Measurements from ENCODE around the gene TSSC4. TPM values are rescaled to one million over a fixed set of nuclear protein-coding genes. Genes with fewer than 3 reads are reported as not detected.

The TSSC4 gene
- total RNA-seq, 1 experiment from 2014 or later: 26.7 TPM

DNA sequence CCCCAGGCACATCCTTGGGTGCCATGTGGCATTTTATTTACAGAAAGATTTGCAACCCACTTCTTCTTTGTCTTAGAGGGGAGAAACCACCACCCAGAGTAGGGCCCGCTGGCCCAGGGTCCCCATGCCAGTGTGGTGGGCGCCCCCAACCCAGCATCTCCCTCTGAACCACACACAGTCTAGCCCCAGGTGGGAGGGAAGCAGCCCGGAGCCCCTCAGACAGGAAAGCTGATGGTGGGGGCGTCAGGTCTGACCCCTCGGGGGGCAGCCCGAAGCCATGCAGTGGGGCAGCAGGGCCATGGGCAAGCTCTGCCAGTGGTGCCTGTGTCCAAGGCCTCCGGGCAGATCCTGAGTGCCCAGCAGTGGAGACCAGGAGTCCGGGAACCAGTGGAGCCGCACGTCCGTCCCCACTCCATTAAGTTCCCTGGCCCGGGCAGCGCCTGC is 32.1 kb downstream of the TSSC4 start:
- H3K4me1 ChIP-seq: no peaks in the 10 kb centered on the region
- no peaks in the 10 kb centered on the region for H3K36me3 ChIP-seq
- no peaks in the 10 kb centered on the region for H3K9me3 ChIP-seq (replicated peaks)
- H3K27me3 ChIP-seq: no peaks in the 10 kb centered on the region
- no peak overlapping the region for H3K4me3 ChIP-seq
- H3K27ac ChIP-seq: no peak overlapping the region
- DNase-seq: no peak

GRCh38 chr11:2433106-2433925 is 32.8 kb downstream of the TSSC4 start:
- H3K27ac ChIP-seq: no peak overlapping the region
- H3K36me3 ChIP-seq: no peaks in the 10 kb centered on the region
- H3K4me1 ChIP-seq: no peaks in the 10 kb centered on the region
- DNase-seq: no peak
- H3K9me3 ChIP-seq (replicated peaks): no peaks in the 10 kb centered on the region
- H3K27me3 ChIP-seq: no peaks in the 10 kb centered on the region
- H3K4me3 ChIP-seq: no peak overlapping the region

GRCh38 chr11:2434008-2434407 is 33.5 kb downstream of the TSSC4 start:
- H3K27ac ChIP-seq: no peak overlapping the region
- H3K9me3 ChIP-seq (replicated peaks): no peaks in the 10 kb centered on the region
- no peaks in the 10 kb centered on the region for H3K27me3 ChIP-seq
- no peak for DNase-seq
- H3K4me1 ChIP-seq: no peaks in the 10 kb centered on the region
- no peaks in the 10 kb centered on the region for H3K36me3 ChIP-seq
- no peak overlapping the region for H3K4me3 ChIP-seq

DNA sequence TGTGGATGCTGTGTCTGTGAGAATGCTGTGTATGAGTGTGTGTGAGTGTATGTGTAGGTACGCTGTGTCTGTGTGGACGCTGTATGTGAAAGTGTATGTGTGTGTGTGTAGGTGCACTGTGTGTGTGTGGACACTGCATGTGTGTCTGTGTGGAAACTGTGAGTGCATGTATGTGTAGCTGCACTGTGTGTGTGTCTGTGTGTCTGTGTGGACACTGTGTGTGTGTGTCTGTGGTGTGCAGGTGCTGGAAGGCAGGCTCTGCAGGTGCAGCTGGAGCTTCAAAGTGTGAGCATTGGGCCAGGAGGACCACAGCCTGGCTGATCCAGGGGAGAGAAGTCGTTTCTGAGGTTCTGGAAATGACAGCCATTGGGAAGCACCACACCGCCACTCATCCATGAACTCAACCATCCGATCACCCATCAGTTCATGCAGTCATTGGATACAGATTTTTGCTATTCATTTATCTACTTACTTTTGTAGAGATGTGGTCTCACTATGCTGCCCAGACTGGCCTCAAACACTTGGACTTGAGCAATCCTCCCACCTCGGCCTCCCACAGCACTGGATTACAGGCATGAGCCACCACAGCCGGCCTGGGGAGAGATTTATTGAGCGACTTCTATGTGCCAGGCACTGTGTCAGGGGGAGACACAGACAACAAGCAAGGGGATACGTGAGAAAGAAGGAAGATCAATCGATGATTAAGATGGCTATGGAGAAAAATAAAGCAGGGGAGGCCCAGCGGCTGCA is 34.1 kb downstream of the TSSC4 start:
- Histone ChIP-seq H3K27me3 (no peaks in the 10 kb centered on the region), H3K27ac (no peak overlapping the region), H3K9me3 (replicated peaks) (0 out of 2 replicates have a peak, but pooled peaks cover 2% of the 10 kb centered on the region), H3K4me1 (no peaks in the 10 kb centered on the region), H3K36me3 (no peaks in the 10 kb centered on the region), H3K4me3 (no peak overlapping the region)
- DNase-seq: no peak

DNA sequence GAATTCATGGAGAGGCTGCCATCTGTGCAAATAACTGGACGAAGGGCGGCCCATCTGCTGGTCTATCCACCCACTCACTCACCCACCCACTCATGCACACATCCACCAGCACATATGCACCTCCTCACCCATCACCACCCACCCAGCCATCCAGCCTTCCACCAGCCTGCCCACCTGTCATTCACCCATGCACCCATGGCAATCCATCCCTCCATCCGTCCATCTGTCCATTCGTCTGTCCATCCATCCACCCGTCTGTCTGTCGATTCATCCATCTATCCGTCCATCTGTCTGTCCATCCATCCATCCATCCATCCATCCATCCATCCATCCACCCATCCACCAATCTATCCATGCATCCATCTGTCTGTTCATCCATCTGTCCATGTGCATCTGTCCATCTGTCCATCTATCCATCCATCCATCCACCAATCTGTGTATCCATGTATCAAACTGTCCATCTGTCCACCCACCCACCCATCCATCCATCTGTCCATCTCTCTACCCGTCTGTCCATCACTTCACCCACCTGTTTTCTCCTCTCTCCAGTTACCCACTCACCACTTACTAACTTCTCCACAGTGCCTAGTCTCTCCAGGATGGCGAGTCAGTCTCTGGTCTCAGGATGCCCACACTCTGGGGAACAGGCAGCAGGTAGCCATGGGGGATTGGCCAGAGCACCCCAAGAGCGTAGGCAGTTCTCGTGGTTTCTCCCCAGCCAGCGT is 34.9 kb downstream of the TSSC4 start:
- no peak overlapping the region for H3K4me3 ChIP-seq
- 0 out of 2 replicates have a peak, but pooled peaks cover 5% of the 10 kb centered on the region for H3K9me3 ChIP-seq (replicated peaks)
- H3K27ac ChIP-seq: no peak overlapping the region
- no peaks in the 10 kb centered on the region for H3K27me3 ChIP-seq
- H3K36me3 ChIP-seq: no peaks in the 10 kb centered on the region
- no peaks in the 10 kb centered on the region for H3K4me1 ChIP-seq
- DNase-seq: no peak

DNA sequence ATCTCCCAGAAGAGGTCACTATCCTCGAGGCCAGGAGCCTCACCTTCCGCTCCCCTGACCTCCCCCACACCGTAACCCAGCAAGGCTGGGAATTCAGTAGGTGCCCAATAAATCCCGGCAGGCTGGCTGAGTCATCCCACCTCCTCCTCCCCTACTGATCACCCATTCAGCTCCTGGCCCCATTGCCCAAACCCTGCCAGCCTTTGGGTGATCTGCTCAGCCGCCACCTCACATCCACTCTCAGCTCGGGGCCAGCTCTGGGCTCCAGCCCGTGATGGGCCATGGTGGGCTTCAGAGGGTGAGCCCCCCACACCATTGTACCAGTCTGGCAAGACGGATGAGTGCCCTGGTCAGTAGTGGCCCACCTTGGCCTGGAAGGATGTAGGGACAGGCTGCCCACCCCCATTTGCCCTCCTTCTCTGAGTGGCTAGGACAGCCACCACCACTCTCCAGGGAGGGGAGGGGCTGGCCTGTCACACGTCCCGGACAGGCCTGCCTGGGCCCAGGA is 35.5 kb downstream of the TSSC4 start:
- no peak for DNase-seq
- Histone ChIP-seq H3K27ac (no peak overlapping the region), H3K4me3 (no peak overlapping the region), H3K36me3 (no peaks in the 10 kb centered on the region), H3K4me1 (no peaks in the 10 kb centered on the region), H3K9me3 (replicated peaks) (0 out of 2 replicates have a peak, but pooled peaks cover 5% of the 10 kb centered on the region), H3K27me3 (no peaks in the 10 kb centered on the region)

DNA sequence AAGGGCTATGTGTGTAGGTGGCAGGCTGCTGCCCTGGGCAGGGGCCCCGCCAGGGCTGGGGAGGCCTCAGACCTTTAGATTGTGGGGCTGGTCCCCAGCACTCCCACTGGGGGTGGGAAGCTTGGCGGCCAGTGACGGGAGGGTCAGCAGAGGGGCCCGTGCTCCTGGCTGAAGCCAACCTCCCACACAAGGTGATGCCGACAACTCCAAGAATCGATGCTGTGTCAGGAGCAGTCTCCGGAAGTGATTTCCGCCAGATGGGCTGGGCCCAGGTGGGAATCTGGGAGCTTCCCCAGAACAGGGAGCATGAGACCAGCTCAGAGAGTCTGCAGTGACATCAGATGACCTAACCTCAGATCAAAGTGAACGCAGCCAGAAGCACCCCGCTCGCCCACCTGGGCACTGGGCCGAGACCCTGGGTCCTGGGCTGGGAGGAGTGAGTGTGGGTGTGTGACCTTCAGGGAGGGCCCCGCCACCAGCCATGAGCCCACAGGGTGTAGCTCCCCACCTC is 36.0 kb downstream of the TSSC4 start:
- Histone ChIP-seq H3K27ac (no peak overlapping the region), H3K36me3 (no peaks in the 10 kb centered on the region), H3K9me3 (replicated peaks) (0 out of 2 replicates have a peak, but pooled peaks cover 5% of the 10 kb centered on the region), H3K4me3 (no peak overlapping the region), H3K27me3 (no peaks in the 10 kb centered on the region), H3K4me1 (no peaks in the 10 kb centered on the region)
- no peak for DNase-seq

- H3K9me3 ChIP-seq (replicated peaks): peaks cover 6% of the 10 kb centered on the region; the same call in 1 of the 2 replicates
- H3K36me3 ChIP-seq: no peaks in the 10 kb centered on the region
- no peak overlapping the region for H3K4me3 ChIP-seq
- no peaks in the 10 kb centered on the region for H3K27me3 ChIP-seq
- no peak overlapping the region for H3K27ac ChIP-seq
- no peak for DNase-seq
- no peaks in the 10 kb centered on the region for H3K4me1 ChIP-seq
These were observed 37.0 kb downstream of the TSSC4 start for GRCh38 chr11:2437516-2437915.

- no peaks in the 10 kb centered on the region for H3K27me3 ChIP-seq
- peaks cover 9% of the 10 kb centered on the region; the same call in 1 of the 2 replicates for H3K9me3 ChIP-seq (replicated peaks)
- DNase-seq: no peak
These were observed 39.3 kb downstream of the TSSC4 start for GRCh38 chr11:2439820-2440219.

DNA sequence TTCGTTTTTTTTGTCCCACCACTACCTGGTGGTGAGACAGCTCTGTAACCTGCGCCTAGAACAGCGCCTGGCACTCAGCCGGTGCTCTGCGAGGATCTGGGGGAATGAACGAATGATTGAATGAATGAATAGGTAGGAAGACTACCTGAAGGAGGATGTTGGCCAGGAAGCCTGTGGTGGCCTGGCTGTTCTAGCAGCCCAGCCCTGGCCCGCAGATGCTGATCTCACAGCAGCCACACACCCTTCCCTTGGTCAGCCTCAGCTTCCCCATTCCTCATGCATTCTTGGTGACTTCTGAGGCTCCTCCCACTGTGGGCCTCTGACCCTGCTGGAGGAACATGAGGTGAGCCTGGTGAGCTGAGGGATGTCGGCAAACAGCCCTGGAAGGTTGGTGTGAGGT is 40.1 kb downstream of the TSSC4 start:
- Histone ChIP-seq H3K9me3 (replicated peaks) (peaks cover 9% of the 10 kb centered on the region; the same call in 1 of the 2 replicates), H3K4me3 (no peak overlapping the region), H3K4me1 (no peaks in the 10 kb centered on the region), H3K36me3 (no peaks in the 10 kb centered on the region), H3K27me3 (no peaks in the 10 kb centered on the region), H3K27ac (no peak overlapping the region)
- no peak for DNase-seq

More at GRCh38 chr11:2439820-2440219, 39.3 kb downstream of the TSSC4 start:
- Histone ChIP-seq H3K27ac (no peak overlapping the region), H3K4me1 (no peaks in the 10 kb centered on the region), H3K36me3 (no peaks in the 10 kb centered on the region), H3K4me3 (no peak overlapping the region)

- DNase-seq: no peak
- H3K27ac ChIP-seq: no peak overlapping the region
- H3K4me3 ChIP-seq: no peak overlapping the region
- peaks cover 9% of the 10 kb centered on the region; the same call in 1 of the 2 replicates for H3K9me3 ChIP-seq (replicated peaks)
- H3K4me1 ChIP-seq: no peaks in the 10 kb centered on the region
- no peaks in the 10 kb centered on the region for H3K36me3 ChIP-seq
- H3K27me3 ChIP-seq: no peaks in the 10 kb centered on the region
These were observed 40.6 kb downstream of the TSSC4 start for GRCh38 chr11:2441171-2441570.

DNA sequence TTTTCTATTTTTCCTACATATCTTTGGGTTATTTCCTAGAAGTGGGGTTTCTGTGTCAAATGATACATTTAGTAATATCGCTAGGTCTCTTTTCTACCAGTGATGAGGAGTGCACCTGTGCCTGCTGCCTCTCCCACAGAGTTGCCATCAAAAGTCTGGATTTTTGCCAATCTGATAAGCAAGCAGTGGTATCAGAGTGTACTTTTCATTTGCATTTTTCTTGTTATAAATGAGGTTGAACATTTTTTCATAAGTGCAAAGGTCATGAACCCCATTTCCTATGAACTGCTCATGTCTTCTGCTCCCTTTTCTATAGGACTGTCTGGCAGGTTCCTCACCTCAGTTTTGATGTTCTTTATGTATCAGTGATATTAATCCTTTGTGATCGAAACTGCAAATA is 42.0 kb downstream of the TSSC4 start:
- Histone ChIP-seq H3K36me3 (no peaks in the 10 kb centered on the region), H3K27me3 (no peaks in the 10 kb centered on the region)

DNA sequence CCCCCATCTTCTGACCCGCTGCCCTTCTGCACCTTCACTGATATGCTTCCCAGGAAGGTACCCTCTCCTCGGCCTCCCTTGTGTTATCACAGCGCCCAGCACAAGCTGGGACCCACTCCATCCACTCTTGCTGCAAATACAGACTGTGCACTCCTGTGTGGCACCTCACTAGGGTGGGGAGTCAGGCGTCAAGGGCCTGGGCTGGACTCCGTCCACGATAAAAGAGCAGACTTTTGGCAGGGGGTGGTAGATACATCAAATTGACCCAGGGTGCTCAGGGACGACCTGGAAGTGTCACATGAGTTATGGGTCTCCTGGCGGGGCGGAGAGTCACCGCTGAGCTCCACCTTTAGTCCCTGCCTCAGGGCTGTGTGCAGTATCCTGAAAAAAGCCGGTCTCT is 42.9 kb downstream of the TSSC4 start:
- no peak for DNase-seq
- no peaks in the 10 kb centered on the region for H3K27me3 ChIP-seq

More for the DNA sequence above, 42.0 kb downstream of the TSSC4 start:
- DNase-seq: no peak
- Histone ChIP-seq H3K9me3 (replicated peaks) (peaks cover 9% of the 10 kb centered on the region; the same call in 1 of the 2 replicates), H3K4me1 (no peaks in the 10 kb centered on the region), H3K4me3 (no peak overlapping the region), H3K27ac (no peak overlapping the region)

More for the DNA sequence above, 42.9 kb downstream of the TSSC4 start:
- no peak overlapping the region for H3K27ac ChIP-seq
- H3K36me3 ChIP-seq: no peaks in the 10 kb centered on the region
- no peak overlapping the region for H3K4me3 ChIP-seq
- no peaks in the 10 kb centered on the region for H3K4me1 ChIP-seq
- H3K9me3 ChIP-seq (replicated peaks): peaks cover 9% of the 10 kb centered on the region; the same call in 1 of the 2 replicates
